K562 (cell line): ENCODE data around the gene ATRIP.

ENCODE experiments used
- COPS2 ChIP-seq: fragments of 450-650 bp; conservative IDR thresholded peaks from 2 replicates; pipeline ENCODE4 v1.6.1; 2016; ENCODE audit warnings: mild to moderate bottlenecking, moderate library complexity
- CTCF ChIP-seq, 3 experiments: IDR thresholded peaks in 2 of 3; conservative IDR thresholded peaks in 1 of 3; 2 replicates each; pipeline ENCODE4 v1.5.1; 2011 to 2012; ENCODE audit warnings: low read length in 3 of 3, mild to moderate bottlenecking in 3 of 3, control low read depth in 2 of 3, improper control_type of control experiment in 1 of 3, inconsistent platforms in 1 of 3, low read depth in 1 of 3, mixed read lengths in 1 of 3, moderate library complexity in 1 of 3; ENCODE audit not compliant: insufficient read depth in 2 of 3
- ELF1 ChIP-seq: fragments of 200-800 bp; sonication (Bioruptor generic); IDR thresholded peaks from 2 replicates; pipeline ENCODE4 v1.6.1; 2016; ENCODE audit warnings: missing genetic modification characterization, missing compliant biosample characterization
- ESRRB ChIP-seq: fragments of 250-450 bp; sonication (Bioruptor Pico); IDR thresholded peaks from 2 replicates; pipeline ENCODE4 v1.5.0; 2020; ENCODE audit warnings: mild to moderate bottlenecking, moderate library complexity, borderline replicate concordance
- EZH2 ChIP-seq: IDR thresholded peaks from 2 replicates; pipeline ENCODE4 v1.6.1; 2012; ENCODE audit warnings: low read depth, mild to moderate bottlenecking, inconsistent platforms, low read length, borderline replicate concordance
- HMG20A ChIP-seq: fragments of 450-650 bp; formaldehyde crosslinking; conservative IDR thresholded peaks from 2 replicates; pipeline ENCODE4 v1.4.0; 2020; ENCODE audit warnings: mild to moderate bottlenecking, mixed read lengths
- KDM4B ChIP-seq, 2 experiments: fragments of 450-650 bp in 1 of 2; sonication (generic) in 1 of 2; IDR thresholded peaks; 2 replicates each; pipeline ENCODE4 v1.6.1; 2016 to 2017; ENCODE audit warnings: borderline replicate concordance in 2 of 2, antibody characterized with exemption in 1 of 2, low read depth in 1 of 2, mild to moderate bottlenecking in 1 of 2
- ZNF589 ChIP-seq: fragments of 200-800 bp; sonication (Bioruptor generic); IDR thresholded peaks from 2 replicates; pipeline ENCODE4 v1.6.1; 2016; ENCODE audit warnings: low read depth, missing genetic modification characterization, missing compliant biosample characterization

GRCh38 chr3:48418651-48419050, 27.9 kb upstream of the ATRIP start:
- TF ChIP-seq HMG20A = no peak
- no peak for TF ChIP-seq CTCF (IDR thresholded peaks at IDR 0.05 in 2 of 3, conservative IDR thresholded peaks at IDR 0.05 in 1 of 3; ENCODE audit: insufficient read depth in 2 of 3, low read depth in 1 of 3, low read length in 3 of 3)
- TF ChIP-seq KDM4B (IDR thresholded peaks at IDR 0.05; ENCODE audit: borderline replicate concordance in 2 of 2, low read depth in 1 of 2) = no peak
- TF ChIP-seq COPS2 = no peak
- TF ChIP-seq ESRRB (CRISPR knock-in tag) = no peak
- no peak for TF ChIP-seq ZNF589 (CRISPR knock-in tag)
- TF ChIP-seq EZH2 = no peak
- no peak for TF ChIP-seq ELF1 (tag)
